ENCODE results near the gene KCNG2. TPM values are rescaled to one million over a fixed set of nuclear protein-coding genes. Genes with fewer than 3 reads are reported as not detected.
A peak's percentile ranks its signal among the peaks of the same experiment; 100 is the strongest.

The KCNG2 gene
- total and polyA plus RNA-seq, 4 donors = 1.3 to 2.2 (median 1.4) TPM

- Histone ChIP-seq H3K27ac (ENCODE audit: low read depth, low read length) (peak overlapping the region; percentile 2), H3K4me1 (ENCODE audit: control insufficient read depth, insufficient read depth, low read length) (peaks cover 8% of the 10 kb centered on the region), H3K36me3 (ENCODE audit: control insufficient read depth, insufficient read depth, low read length) (no peaks in the 10 kb centered on the region), H3K9me3 (ENCODE audit: control insufficient read depth, insufficient read depth, low read length) (no peaks in the 10 kb centered on the region), H3K27me3 (ENCODE audit: control insufficient read depth, insufficient read depth, low read length) (no peaks in the 10 kb centered on the region), H3K4me3 (ENCODE audit: low read depth, low read length) (no peak overlapping the region)
- 68% methylated on average over 41 of the region's 45 CpGs for WGBS (ENCODE audit: insufficient coverage)
- DNase-seq (ENCODE audit: low read depth in 4 of 6, low spot score in 6 of 6) = no peak
Observed at GRCh38 chr18:79848579-79849327, 51.0 kb downstream of the KCNG2 start.

- H3K36me3 ChIP-seq (ENCODE audit: control insufficient read depth, insufficient read depth, low read length) = no peaks in the 10 kb centered on the region
- no peak for DNase-seq (ENCODE audit: low read depth in 4 of 6, low spot score in 6 of 6)
- peaks cover 8% of the 10 kb centered on the region for H3K4me1 ChIP-seq (ENCODE audit: control insufficient read depth, insufficient read depth, low read length)
- no peaks in the 10 kb centered on the region for H3K27me3 ChIP-seq (ENCODE audit: control insufficient read depth, insufficient read depth, low read length)
- peak overlapping the region; percentile 4 for H3K27ac ChIP-seq (ENCODE audit: low read depth, low read length)
- 92% methylated on average over 48 of the region's 51 CpGs for WGBS (ENCODE audit: insufficient coverage)
- H3K4me3 ChIP-seq (ENCODE audit: low read depth, low read length) = no peak overlapping the region
- H3K9me3 ChIP-seq (ENCODE audit: control insufficient read depth, insufficient read depth, low read length) = no peaks in the 10 kb centered on the region
Observed at GRCh38 chr18:79849328-79850207, 51.8 kb downstream of the KCNG2 start.

GRCh38 chr18:79850731-79851130, 53.0 kb downstream of the KCNG2 start:
- 91% methylated on average over 16 of the region's 16 CpGs for WGBS (ENCODE audit: insufficient coverage)
- DNase-seq (ENCODE audit: low read depth in 4 of 6, low spot score in 6 of 6) = no peak
- H3K9me3 ChIP-seq (ENCODE audit: control insufficient read depth, insufficient read depth, low read length) = no peaks in the 10 kb centered on the region
- no peaks in the 10 kb centered on the region for H3K27me3 ChIP-seq (ENCODE audit: control insufficient read depth, insufficient read depth, low read length)
- no peak overlapping the region for H3K4me3 ChIP-seq (ENCODE audit: low read depth, low read length)
- H3K4me1 ChIP-seq (ENCODE audit: control insufficient read depth, insufficient read depth, low read length) = peaks cover 8% of the 10 kb centered on the region
- H3K27ac ChIP-seq (ENCODE audit: low read depth, low read length) = peak overlapping the region; percentile 57
- no peaks in the 10 kb centered on the region for H3K36me3 ChIP-seq (ENCODE audit: control insufficient read depth, insufficient read depth, low read length)

- no peaks in the 10 kb centered on the region for H3K27me3 ChIP-seq (ENCODE audit: control insufficient read depth, insufficient read depth, low read length)
- no peaks in the 10 kb centered on the region for H3K36me3 ChIP-seq (ENCODE audit: control insufficient read depth, insufficient read depth, low read length)
- H3K27ac ChIP-seq (ENCODE audit: low read depth, low read length) = no peak overlapping the region
- H3K4me3 ChIP-seq (ENCODE audit: low read depth, low read length) = no peak overlapping the region
- H3K9me3 ChIP-seq (ENCODE audit: control insufficient read depth, insufficient read depth, low read length) = no peaks in the 10 kb centered on the region
- H3K4me1 ChIP-seq (ENCODE audit: control insufficient read depth, insufficient read depth, low read length) = peaks cover 10% of the 10 kb centered on the region
- no peak for DNase-seq (ENCODE audit: low read depth in 4 of 6, low spot score in 6 of 6)
- WGBS (ENCODE audit: insufficient coverage) = 90% methylated on average over 7 of the region's 7 CpGs
Observed at GRCh38 chr18:79851489-79851888, 53.8 kb downstream of the KCNG2 start.

GRCh38 chr18:79851950-79852349, 54.2 kb downstream of the KCNG2 start:
- DNase-seq (ENCODE audit: low read depth in 4 of 6, low spot score in 6 of 6) = peak in 1 of 6 donors; percentile 75
- Histone ChIP-seq H3K27ac (ENCODE audit: low read depth, low read length) (no peak overlapping the region), H3K27me3 (ENCODE audit: control insufficient read depth, insufficient read depth, low read length) (no peaks in the 10 kb centered on the region), H3K4me1 (ENCODE audit: control insufficient read depth, insufficient read depth, low read length) (peaks cover 15% of the 10 kb centered on the region), H3K9me3 (ENCODE audit: control insufficient read depth, insufficient read depth, low read length) (no peaks in the 10 kb centered on the region), H3K4me3 (ENCODE audit: low read depth, low read length) (no peak overlapping the region), H3K36me3 (ENCODE audit: control insufficient read depth, insufficient read depth, low read length) (no peaks in the 10 kb centered on the region)
- WGBS (ENCODE audit: insufficient coverage) = 71% methylated on average over 24 of the region's 25 CpGs

- Histone ChIP-seq H3K36me3 (ENCODE audit: control insufficient read depth, insufficient read depth, low read length) (no peaks in the 10 kb centered on the region), H3K27me3 (ENCODE audit: control insufficient read depth, insufficient read depth, low read length) (no peaks in the 10 kb centered on the region), H3K27ac (ENCODE audit: low read depth, low read length) (no peak overlapping the region), H3K4me3 (ENCODE audit: low read depth, low read length) (no peak overlapping the region), H3K4me1 (ENCODE audit: control insufficient read depth, insufficient read depth, low read length) (peaks cover 23% of the 10 kb centered on the region), H3K9me3 (ENCODE audit: control insufficient read depth, insufficient read depth, low read length) (no peaks in the 10 kb centered on the region)
- DNase-seq (ENCODE audit: low read depth in 4 of 6, low spot score in 6 of 6) = no peak
- WGBS (ENCODE audit: insufficient coverage) = 86% methylated on average over 33 of the region's 33 CpGs
Observed at GRCh38 chr18:79852561-79853302, 55.0 kb downstream of the KCNG2 start.

GRCh38 chr18:79853303-79853992, 55.7 kb downstream of the KCNG2 start:
- no peak overlapping the region for H3K4me3 ChIP-seq (ENCODE audit: low read depth, low read length)
- 84% methylated on average over 25 of the region's 26 CpGs for WGBS (ENCODE audit: insufficient coverage)
- no peak overlapping the region for H3K27ac ChIP-seq (ENCODE audit: low read depth, low read length)
- H3K36me3 ChIP-seq (ENCODE audit: control insufficient read depth, insufficient read depth, low read length) = no peaks in the 10 kb centered on the region
- DNase-seq (ENCODE audit: low read depth in 4 of 6, low spot score in 6 of 6) = no peak
- H3K27me3 ChIP-seq (ENCODE audit: control insufficient read depth, insufficient read depth, low read length) = no peaks in the 10 kb centered on the region
- H3K9me3 ChIP-seq (ENCODE audit: control insufficient read depth, insufficient read depth, low read length) = no peaks in the 10 kb centered on the region
- peaks cover 23% of the 10 kb centered on the region for H3K4me1 ChIP-seq (ENCODE audit: control insufficient read depth, insufficient read depth, low read length)

GRCh38 chr18:79853993-79854364, 56.2 kb downstream of the KCNG2 start:
- H3K27me3 ChIP-seq (ENCODE audit: control insufficient read depth, insufficient read depth, low read length) = no peaks in the 10 kb centered on the region
- WGBS (ENCODE audit: insufficient coverage) = 85% methylated on average over 10 of the region's 15 CpGs
- peaks cover 18% of the 10 kb centered on the region for H3K4me1 ChIP-seq (ENCODE audit: control insufficient read depth, insufficient read depth, low read length)
- H3K4me3 ChIP-seq (ENCODE audit: low read depth, low read length) = no peak overlapping the region
- DNase-seq (ENCODE audit: low read depth in 4 of 6, low spot score in 6 of 6) = no peak
- no peak overlapping the region for H3K27ac ChIP-seq (ENCODE audit: low read depth, low read length)
- H3K36me3 ChIP-seq (ENCODE audit: control insufficient read depth, insufficient read depth, low read length) = no peaks in the 10 kb centered on the region
- H3K9me3 ChIP-seq (ENCODE audit: control insufficient read depth, insufficient read depth, low read length) = no peaks in the 10 kb centered on the region

Measured in spinal cord (tissue), 10 donors.